ENCODE results near the gene PDZD7.
"Not testable (repeated sequence)": the region's sequence is repeated elsewhere in the genome, so short reads cannot be mapped to it uniquely, and the experiment has no call there.

The PDZD7 gene

GRCh38 chr10:100981178-100981772 is 49.7 kb downstream of the PDZD7 start:
- Histone ChIP-seq H3K36me3 (ENCODE audit: control insufficient read depth, insufficient read depth, low read length) (peaks cover 21% of the 10 kb centered on the region), H3K4me3 (ENCODE audit: low read depth, low read length) (no peak overlapping the region), H3K9ac (ENCODE audit: low read depth, low read length) (no peak overlapping the region), H3K9me3 (ENCODE audit: control insufficient read depth, insufficient read depth, low read length) (no peaks in the 10 kb centered on the region), H3K27me3 (ENCODE audit: control insufficient read depth, insufficient read depth, low read length) (no peaks in the 10 kb centered on the region), H3K4me1 (ENCODE audit: control insufficient read depth, insufficient read depth, low read length) (no peaks in the 10 kb centered on the region)

GRCh38 chr10:100980711-100981110 is 50.2 kb downstream of the PDZD7 start:
- Histone ChIP-seq H3K9me3 (ENCODE audit: control insufficient read depth, insufficient read depth, low read length) (no peaks in the 10 kb centered on the region), H3K36me3 (ENCODE audit: control insufficient read depth, insufficient read depth, low read length) (peaks cover 16% of the 10 kb centered on the region), H3K9ac (ENCODE audit: low read depth, low read length) (no peak overlapping the region), H3K27me3 (ENCODE audit: control insufficient read depth, insufficient read depth, low read length) (no peaks in the 10 kb centered on the region), H3K4me1 (ENCODE audit: control insufficient read depth, insufficient read depth, low read length) (no peaks in the 10 kb centered on the region), H3K4me3 (ENCODE audit: low read depth, low read length) (no peak overlapping the region)

- no peak overlapping the region for H3K9ac ChIP-seq (ENCODE audit: low read depth, low read length)
- no peak overlapping the region for H3K4me3 ChIP-seq (ENCODE audit: low read depth, low read length)
- H3K27me3 ChIP-seq (ENCODE audit: control insufficient read depth, insufficient read depth, low read length) = no peaks in the 10 kb centered on the region
- H3K9me3 ChIP-seq (ENCODE audit: control insufficient read depth, insufficient read depth, low read length) = no peaks in the 10 kb centered on the region
- peaks cover 16% of the 10 kb centered on the region for H3K36me3 ChIP-seq (ENCODE audit: control insufficient read depth, insufficient read depth, low read length)
- H3K4me1 ChIP-seq (ENCODE audit: control insufficient read depth, insufficient read depth, low read length) = no peaks in the 10 kb centered on the region
Measured at GRCh38 chr10:100980311-100980710, 50.6 kb downstream of the PDZD7 start.

GRCh38 chr10:100979791-100980272 is 51.1 kb downstream of the PDZD7 start:
- H3K9me3 ChIP-seq (ENCODE audit: control insufficient read depth, insufficient read depth, low read length) = no peaks in the 10 kb centered on the region
- H3K27me3 ChIP-seq (ENCODE audit: control insufficient read depth, insufficient read depth, low read length) = no peaks in the 10 kb centered on the region
- H3K36me3 ChIP-seq (ENCODE audit: control insufficient read depth, insufficient read depth, low read length) = peaks cover 16% of the 10 kb centered on the region
- H3K4me1 ChIP-seq (ENCODE audit: control insufficient read depth, insufficient read depth, low read length) = no peaks in the 10 kb centered on the region
- no peak overlapping the region for H3K4me3 ChIP-seq (ENCODE audit: low read depth, low read length)
- no peak overlapping the region for H3K9ac ChIP-seq (ENCODE audit: low read depth, low read length)

- Histone ChIP-seq H3K36me3 (ENCODE audit: control insufficient read depth, insufficient read depth, low read length) (peaks cover 16% of the 10 kb centered on the region), H3K9ac (ENCODE audit: low read depth, low read length) (no peak overlapping the region), H3K27me3 (ENCODE audit: control insufficient read depth, insufficient read depth, low read length) (no peaks in the 10 kb centered on the region), H3K4me3 (ENCODE audit: low read depth, low read length) (no peak overlapping the region), H3K9me3 (ENCODE audit: control insufficient read depth, insufficient read depth, low read length) (no peaks in the 10 kb centered on the region), H3K4me1 (ENCODE audit: control insufficient read depth, insufficient read depth, low read length) (no peaks in the 10 kb centered on the region)
Measured at GRCh38 chr10:100978901-100979195, 52.1 kb downstream of the PDZD7 start.

GRCh38 chr10:100978121-100978900 is 52.6 kb downstream of the PDZD7 start:
- H3K4me1 ChIP-seq (ENCODE audit: control insufficient read depth, insufficient read depth, low read length) = no peaks in the 10 kb centered on the region
- H3K9ac ChIP-seq (ENCODE audit: low read depth, low read length) = no peak overlapping the region
- H3K9me3 ChIP-seq (ENCODE audit: control insufficient read depth, insufficient read depth, low read length) = no peaks in the 10 kb centered on the region
- peaks cover 16% of the 10 kb centered on the region for H3K36me3 ChIP-seq (ENCODE audit: control insufficient read depth, insufficient read depth, low read length)
- no peaks in the 10 kb centered on the region for H3K27me3 ChIP-seq (ENCODE audit: control insufficient read depth, insufficient read depth, low read length)
- no peak overlapping the region for H3K4me3 ChIP-seq (ENCODE audit: low read depth, low read length)

GRCh38 chr10:100977436-100977835 is 53.5 kb downstream of the PDZD7 start:
- no peak overlapping the region for H3K9ac ChIP-seq (ENCODE audit: low read depth, low read length)
- no peaks in the 10 kb centered on the region for H3K4me1 ChIP-seq (ENCODE audit: control insufficient read depth, insufficient read depth, low read length)
- H3K9me3 ChIP-seq (ENCODE audit: control insufficient read depth, insufficient read depth, low read length) = no peaks in the 10 kb centered on the region
- H3K27me3 ChIP-seq (ENCODE audit: control insufficient read depth, insufficient read depth, low read length) = no peaks in the 10 kb centered on the region
- H3K4me3 ChIP-seq (ENCODE audit: low read depth, low read length) = no peak overlapping the region
- H3K36me3 ChIP-seq (ENCODE audit: control insufficient read depth, insufficient read depth, low read length) = peaks cover 16% of the 10 kb centered on the region

- Histone ChIP-seq H3K9me3 (ENCODE audit: control insufficient read depth, insufficient read depth, low read length) (no peaks in the 10 kb centered on the region), H3K9ac (ENCODE audit: low read depth, low read length) (no peak overlapping the region), H3K36me3 (ENCODE audit: control insufficient read depth, insufficient read depth, low read length) (peaks cover 16% of the 10 kb centered on the region), H3K4me1 (ENCODE audit: control insufficient read depth, insufficient read depth, low read length) (no peaks in the 10 kb centered on the region), H3K4me3 (ENCODE audit: low read depth, low read length) (no peak overlapping the region), H3K27me3 (ENCODE audit: control insufficient read depth, insufficient read depth, low read length) (no peaks in the 10 kb centered on the region)
Measured at GRCh38 chr10:100976906-100977305, 54.0 kb downstream of the PDZD7 start.

GRCh38 chr10:100975397-100975796 is 55.5 kb downstream of the PDZD7 start:
- not testable (repeated sequence) for H3K9me3 ChIP-seq (ENCODE audit: control insufficient read depth, insufficient read depth, low read length); H3K4me3 ChIP-seq (ENCODE audit: low read depth, low read length); H3K4me1 ChIP-seq (ENCODE audit: control insufficient read depth, insufficient read depth, low read length); H3K27me3 ChIP-seq (ENCODE audit: control insufficient read depth, insufficient read depth, low read length); H3K9ac ChIP-seq (ENCODE audit: low read depth, low read length)
- peaks cover 11% of the 10 kb centered on the region for H3K36me3 ChIP-seq (ENCODE audit: control insufficient read depth, insufficient read depth, low read length)

GRCh38 chr10:100972904-100973535 is 57.9 kb downstream of the PDZD7 start:
- H3K36me3 ChIP-seq (ENCODE audit: control insufficient read depth, insufficient read depth, low read length) = peaks cover 4% of the 10 kb centered on the region
- peaks cover 9% of the 10 kb centered on the region for H3K4me1 ChIP-seq (ENCODE audit: control insufficient read depth, insufficient read depth, low read length)
- peaks cover 7% of the 10 kb centered on the region for H3K27me3 ChIP-seq (ENCODE audit: control insufficient read depth, insufficient read depth, low read length)
- H3K9me3 ChIP-seq (ENCODE audit: control insufficient read depth, insufficient read depth, low read length) = no peaks in the 10 kb centered on the region
- no peak overlapping the region for H3K9ac ChIP-seq (ENCODE audit: low read depth, low read length)
- no peak overlapping the region for H3K4me3 ChIP-seq (ENCODE audit: low read depth, low read length)

GRCh38 chr10:100972115-100972903 is 58.6 kb downstream of the PDZD7 start:
- H3K9ac ChIP-seq (ENCODE audit: low read depth, low read length) = no peak overlapping the region
- no peak overlapping the region for H3K4me3 ChIP-seq (ENCODE audit: low read depth, low read length)

More at GRCh38 chr10:100972115-100972903, 58.6 kb downstream of the PDZD7 start:
- peaks cover 9% of the 10 kb centered on the region for H3K4me1 ChIP-seq (ENCODE audit: control insufficient read depth, insufficient read depth, low read length)
- H3K36me3 ChIP-seq (ENCODE audit: control insufficient read depth, insufficient read depth, low read length) = peaks cover 4% of the 10 kb centered on the region
- no peaks in the 10 kb centered on the region for H3K9me3 ChIP-seq (ENCODE audit: control insufficient read depth, insufficient read depth, low read length)
- peaks cover 7% of the 10 kb centered on the region for H3K27me3 ChIP-seq (ENCODE audit: control insufficient read depth, insufficient read depth, low read length)

All from iPS-15b (cell line).